Mucosa of descending colon (tissue), 3 donors: Measurements from ENCODE around the gene USP32. TPM values are rescaled to one million over a fixed set of nuclear protein-coding genes. Genes with fewer than 3 reads are reported as not detected.

Experiments
- ATAC-seq: fragments of 200-7000 bp; cut with Tn5 transposase; one replicate; pipeline ENCODE4 v1.9.1; 2020; ENCODE audit warnings: mild to moderate bottlenecking, moderate library complexity
- DNase-seq, 3 donors: peaks; one replicate each; pipeline ENCODE4 v3.0.0-alpha.2; 2020
- H3K36me3 ChIP-seq: fragments of 200-600 bp; one replicate; pipeline ENCODE4 v1.8.0; 2021; ENCODE audit warnings: low read depth, mild to moderate bottlenecking
- H3K4me1 ChIP-seq: fragments of 200-600 bp; one replicate; pipeline ENCODE4 v1.8.0; 2021; ENCODE audit warnings: low read depth, mild to moderate bottlenecking
- H3K4me3 ChIP-seq: fragments of 200-600 bp; one replicate; pipeline ENCODE4 v1.8.0; 2021; ENCODE audit warnings: mild to moderate bottlenecking
- H3K9me3 ChIP-seq: fragments of 200-600 bp; one replicate; pipeline ENCODE4 v1.8.0; 2021; ENCODE audit warnings: mild to moderate bottlenecking
- intact Hi-C, 2 donors: fragments of 100-400 bp; cut with DNase I in 1 of 2; cut with micrococcal nuclease in 1 of 2; formaldehyde crosslinking; loops; one replicate each; pipeline versions ENCODE4 v1.11.0 to v1.11.1; 2022; cut with DNase I, micrococcal nuclease
- total RNA-seq, 3 donors: library from RNA; stranded (reverse); fragmentation: NEBNext Ultra II Directional in 2 of 3; extraction: Animal tissue kit (Norgen Biotek cat#: 25700) in 2 of 3; gene quantifications; one replicate each; pipeline versions ENCODE4 v1.2.1 to v1.2.4, GENCODE V29; 2021 to 2023
- TF ChIP-seq, protein P1 (sequence below): fragments of 200-600 bp; IDR thresholded peaks from one replicate; pipeline ENCODE4 v1.8.0; 2022; ENCODE audit warnings: antibody characterized with exemption, mild to moderate bottlenecking
- donor health status: DM: no; HTN: no; CAD: no; lungs with moderate emphysema.
- donor health status: DM: no; HTN: no; CAD: no.
- donor health status: DM: no; HTN: yes; CAD: no.

The USP32 gene
- total RNA-seq, 3 donors from 2014 or later: 37.2 to 52.3 (median 38.5) TPM

DNA sequence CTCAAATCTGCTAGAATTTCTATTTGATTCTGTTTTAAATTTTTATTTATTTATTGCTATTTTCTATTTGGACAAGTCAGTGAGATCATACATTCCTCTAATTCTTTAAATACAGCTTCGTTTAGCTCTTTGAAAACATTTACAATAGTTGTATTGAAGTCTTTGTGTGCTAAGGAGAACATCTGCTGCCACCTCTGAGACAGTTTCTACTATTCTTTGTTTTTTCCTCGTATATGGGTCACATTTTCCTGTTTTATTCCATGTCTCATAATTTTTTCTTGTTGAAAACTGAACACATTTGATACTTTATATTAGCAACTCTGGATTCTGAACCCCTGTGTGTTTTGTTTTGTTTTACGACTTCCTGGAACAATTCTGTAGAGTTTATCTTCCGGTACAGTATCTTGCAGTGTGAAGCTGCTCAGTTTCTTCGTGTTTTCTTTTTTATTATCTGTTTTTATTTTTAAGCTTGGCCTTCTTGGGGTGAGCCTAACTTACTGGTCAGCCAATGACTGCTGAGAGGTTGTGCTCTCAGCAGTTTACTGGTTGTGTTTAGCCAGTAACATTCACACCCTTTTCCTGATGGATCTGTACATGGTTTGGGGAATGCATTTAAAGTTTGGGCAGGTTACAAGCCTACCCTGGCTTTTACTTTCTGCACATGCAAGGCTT is 143.2 kb downstream of the USP32 start:
- no peaks in the 10 kb centered on the region for H3K36me3 ChIP-seq
- H3K9me3 ChIP-seq: no peaks in the 10 kb centered on the region
- TF ChIP-seq, protein P1, sequence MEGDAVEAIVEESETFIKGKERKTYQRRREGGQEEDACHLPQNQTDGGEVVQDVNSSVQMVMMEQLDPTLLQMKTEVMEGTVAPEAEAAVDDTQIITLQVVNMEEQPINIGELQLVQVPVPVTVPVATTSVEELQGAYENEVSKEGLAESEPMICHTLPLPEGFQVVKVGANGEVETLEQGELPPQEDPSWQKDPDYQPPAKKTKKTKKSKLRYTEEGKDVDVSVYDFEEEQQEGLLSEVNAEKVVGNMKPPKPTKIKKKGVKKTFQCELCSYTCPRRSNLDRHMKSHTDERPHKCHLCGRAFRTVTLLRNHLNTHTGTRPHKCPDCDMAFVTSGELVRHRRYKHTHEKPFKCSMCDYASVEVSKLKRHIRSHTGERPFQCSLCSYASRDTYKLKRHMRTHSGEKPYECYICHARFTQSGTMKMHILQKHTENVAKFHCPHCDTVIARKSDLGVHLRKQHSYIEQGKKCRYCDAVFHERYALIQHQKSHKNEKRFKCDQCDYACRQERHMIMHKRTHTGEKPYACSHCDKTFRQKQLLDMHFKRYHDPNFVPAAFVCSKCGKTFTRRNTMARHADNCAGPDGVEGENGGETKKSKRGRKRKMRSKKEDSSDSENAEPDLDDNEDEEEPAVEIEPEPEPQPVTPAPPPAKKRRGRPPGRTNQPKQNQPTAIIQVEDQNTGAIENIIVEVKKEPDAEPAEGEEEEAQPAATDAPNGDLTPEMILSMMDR: no peak
- H3K4me1 ChIP-seq: no peaks in the 10 kb centered on the region
- intact Hi-C loops: no loop called here
- no peak overlapping the region for H3K4me3 ChIP-seq
- DNase-seq: no peak
- peak; percentile 79 for ATAC-seq

DNA sequence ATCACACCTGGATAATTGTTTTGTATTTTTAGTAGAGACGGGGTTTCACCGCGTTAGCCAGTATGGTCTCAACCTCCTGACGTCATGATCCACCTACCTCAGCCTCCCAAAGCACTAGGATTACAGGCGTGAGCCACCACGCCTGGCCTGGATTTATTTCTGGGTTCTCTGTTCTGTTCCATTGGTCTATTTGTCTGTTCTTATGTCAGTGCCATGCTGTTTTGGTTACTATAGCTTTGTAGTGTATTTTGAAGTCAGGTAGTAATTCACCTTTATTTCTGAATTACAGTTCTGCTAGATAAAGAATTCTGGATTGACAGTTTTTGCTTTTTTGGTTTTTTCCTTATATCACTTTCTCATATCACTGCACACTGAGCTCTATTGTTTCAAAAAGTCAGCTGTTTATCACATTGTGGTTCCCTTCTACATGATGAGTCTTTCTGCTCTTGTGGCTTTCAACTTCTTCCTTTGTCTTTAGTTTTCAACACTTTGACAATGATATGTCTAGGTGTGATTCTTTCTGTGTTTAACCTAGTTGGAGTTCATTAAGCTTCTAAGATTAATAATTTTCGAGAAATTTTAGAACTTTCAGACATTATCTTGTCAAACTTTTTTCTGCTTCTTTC is 144.0 kb downstream of the USP32 start:
- no peaks in the 10 kb centered on the region for H3K4me1 ChIP-seq
- intact Hi-C loops: no loop called here
- no peaks in the 10 kb centered on the region for H3K9me3 ChIP-seq
- DNase-seq: no peak
- TF ChIP-seq, protein P1: no peak
- ATAC-seq: no peak
- H3K36me3 ChIP-seq: no peaks in the 10 kb centered on the region
- H3K4me3 ChIP-seq: no peak overlapping the region

DNA sequence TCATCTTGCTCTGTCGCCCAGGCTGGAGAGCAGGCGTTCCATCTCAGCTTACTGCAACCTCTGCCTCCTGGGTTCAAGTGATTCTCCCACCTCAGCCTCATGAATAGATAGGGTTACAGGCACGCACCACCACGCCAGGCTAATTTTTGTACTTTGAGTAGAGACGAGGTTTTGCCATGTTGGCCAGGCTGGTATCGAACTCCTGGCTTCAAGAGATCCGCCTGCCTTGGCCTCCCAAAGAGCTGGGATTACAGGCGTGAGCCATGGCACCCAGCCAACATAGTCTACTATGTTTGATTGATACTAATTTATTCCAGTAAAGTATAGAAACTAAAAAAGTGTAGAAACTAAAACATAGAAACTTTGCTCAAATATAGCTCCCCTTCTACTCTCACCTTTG is 147.3 kb downstream of the USP32 start:
- no peaks in the 10 kb centered on the region for H3K4me1 ChIP-seq
- TF ChIP-seq, protein P1: no peak
- H3K4me3 ChIP-seq: no peak overlapping the region
- no peaks in the 10 kb centered on the region for H3K9me3 ChIP-seq
- intact Hi-C loops: no loop called here
- DNase-seq (no peak), ATAC-seq (no peak)
- no peaks in the 10 kb centered on the region for H3K36me3 ChIP-seq

DNA sequence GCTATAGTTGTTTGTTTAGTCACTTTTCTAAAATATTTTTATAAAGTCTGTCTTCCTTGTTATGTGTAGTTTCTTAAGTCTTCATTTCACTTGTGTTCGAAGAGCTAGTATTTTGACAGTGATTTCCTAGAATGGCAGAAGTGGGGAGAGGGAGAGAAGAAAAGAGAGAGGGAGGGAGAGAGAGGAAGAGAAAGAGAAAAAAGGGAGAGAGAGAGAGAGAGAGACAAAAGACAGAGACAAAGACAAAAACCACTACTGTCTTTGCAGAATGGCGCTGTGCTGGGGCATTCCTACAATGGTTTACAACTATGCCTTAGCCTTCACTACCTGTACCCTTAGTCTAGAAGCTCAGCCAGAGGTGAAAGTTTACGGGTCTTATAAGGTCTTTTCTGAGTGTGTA is 151.6 kb downstream of the USP32 start:
- Histone ChIP-seq H3K4me1 (no peaks in the 10 kb centered on the region), H3K36me3 (no peaks in the 10 kb centered on the region), H3K9me3 (no peaks in the 10 kb centered on the region), H3K4me3 (no peak overlapping the region)
- DNase-seq (no peak), ATAC-seq (no peak)
- intact Hi-C loops: no loop called here
- TF ChIP-seq, protein P1: no peak

DNA sequence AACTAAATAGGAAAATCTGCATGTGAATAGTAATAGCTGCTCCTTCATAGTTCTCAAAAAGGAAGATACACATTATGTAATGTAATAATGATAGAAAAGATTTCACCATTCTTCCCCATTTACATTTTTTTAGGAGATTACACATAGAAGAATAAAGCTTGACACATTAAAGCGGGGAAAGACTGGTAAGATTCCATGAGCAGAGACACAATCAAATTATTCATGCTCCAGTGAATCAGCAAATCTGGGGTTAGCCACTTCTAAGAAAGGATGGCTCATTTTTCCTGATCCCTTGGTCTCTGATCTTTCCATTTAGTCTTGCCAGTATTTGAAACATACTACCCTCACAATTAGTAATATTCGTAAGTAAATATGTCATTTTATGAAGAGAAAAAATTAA is 160.2 kb downstream of the USP32 start:
- ATAC-seq (no peak), DNase-seq (no peak)
- Histone ChIP-seq H3K4me3 (no peak overlapping the region), H3K36me3 (no peaks in the 10 kb centered on the region), H3K4me1 (no peaks in the 10 kb centered on the region), H3K9me3 (no peaks in the 10 kb centered on the region)
- intact Hi-C loops: loop anchor here in 1 of 2 donors (10.0 kb wide), 1 partner anchor 203 kb away; no protein-coding TSS in a partner anchor
- TF ChIP-seq, protein P1: no peak
